GM15510 (cell line): Measurements from ENCODE around the gene MYL4.
A peak's percentile ranks its signal among the peaks of the same experiment; 100 is the strongest.

Experiments used
- POLR2A ChIP-seq: IDR thresholded peaks from 3 replicates; pipeline ENCODE4 v1.6.1; 2011; ENCODE audit warnings: borderline replicate concordance; ENCODE audit not compliant: insufficient read length; ENCODE audit errors: extremely low read depth

The MYL4 gene

DNA sequence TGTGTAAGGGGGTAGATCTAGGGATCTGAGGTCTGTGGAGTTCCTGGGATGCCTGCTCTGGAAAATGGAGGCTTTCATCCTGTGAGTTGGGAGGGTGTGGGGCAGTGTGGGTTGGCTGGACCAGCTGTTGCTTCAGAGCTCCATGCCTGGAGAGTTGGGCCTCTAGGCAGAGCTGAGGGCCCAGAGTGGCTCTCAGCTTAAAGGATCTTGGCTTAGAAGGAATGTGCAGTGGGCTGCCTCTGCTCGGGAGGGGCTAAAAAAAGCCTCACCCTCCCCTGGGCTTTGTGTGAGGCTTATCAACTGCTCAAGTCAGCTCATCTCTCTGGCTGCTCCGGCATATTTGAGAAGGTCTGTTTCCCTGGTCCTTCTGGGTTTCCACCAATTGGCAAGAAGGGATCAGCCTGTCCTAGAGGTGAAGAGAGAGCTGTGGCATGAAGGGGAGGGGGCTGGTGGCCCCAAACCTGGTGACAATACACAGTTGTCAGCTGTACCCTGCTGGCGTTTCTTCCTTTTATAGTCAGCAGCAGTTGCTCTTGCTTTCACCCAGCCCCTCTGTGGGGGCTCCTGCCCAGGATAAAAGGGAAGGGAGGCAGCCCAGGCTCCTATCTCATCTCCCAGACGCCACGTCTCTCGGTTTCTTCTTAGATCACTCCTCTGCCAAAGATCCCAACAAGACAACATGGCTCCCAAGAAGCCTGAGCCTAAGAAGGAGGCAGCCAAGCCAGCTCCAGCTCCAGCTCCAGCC is at the start of gene MYL4:
MYL4 (plus strand) TSS at position 605 of the 745 bp plus-strand sequence; CDS start at position 680, 75 bp downstream.
- no peak for TF ChIP-seq POLR2A

DNA sequence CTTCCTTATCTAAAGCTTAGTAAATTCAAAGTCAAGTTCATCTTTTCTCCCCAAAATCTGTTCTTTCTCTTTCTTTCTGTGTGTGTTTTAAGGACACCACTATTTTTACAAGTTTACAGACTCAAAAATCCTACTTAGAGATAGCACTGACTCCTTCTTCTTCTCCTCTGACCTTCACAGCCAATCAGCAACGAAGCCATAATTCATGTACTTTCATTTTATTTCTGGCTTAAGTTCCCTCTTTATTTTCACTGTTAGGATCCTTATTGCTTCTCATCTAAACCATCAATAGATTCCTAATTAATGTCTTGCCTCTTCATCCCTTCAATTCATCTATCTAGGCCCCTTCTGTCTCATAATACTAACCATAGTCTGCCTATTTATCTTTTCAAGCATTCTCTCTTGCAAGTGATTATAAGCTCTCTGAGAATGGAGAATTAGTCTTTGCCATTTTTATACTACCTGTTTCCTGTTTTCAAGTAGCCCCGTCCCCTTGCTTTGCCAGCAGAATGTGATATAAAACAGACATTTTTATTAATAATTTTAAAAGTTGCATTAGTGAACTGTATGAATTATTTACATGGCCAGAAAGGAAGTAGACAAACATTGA is 47.0 kb upstream of the MYL4 start:
- TF ChIP-seq POLR2A: no peak

DNA sequence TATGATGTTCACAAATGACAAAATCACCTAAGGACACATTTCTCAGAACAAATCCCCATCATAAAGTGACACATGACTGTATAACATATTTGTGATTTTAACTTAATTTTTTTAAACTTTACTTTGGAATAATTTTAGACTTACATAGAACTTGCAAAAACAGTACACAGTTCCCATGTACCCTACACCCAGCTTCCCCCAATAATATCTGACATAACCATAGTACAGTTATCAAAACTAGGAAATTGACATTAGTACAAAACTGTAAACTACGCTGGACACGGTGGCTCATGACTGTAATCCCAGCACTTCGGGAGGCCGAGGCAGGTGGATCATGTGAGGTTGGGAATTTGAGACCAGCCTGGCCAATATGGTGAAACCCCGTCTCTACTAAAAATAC is 44.9 kb upstream of the MYL4 start:
- no peak for TF ChIP-seq POLR2A

DNA sequence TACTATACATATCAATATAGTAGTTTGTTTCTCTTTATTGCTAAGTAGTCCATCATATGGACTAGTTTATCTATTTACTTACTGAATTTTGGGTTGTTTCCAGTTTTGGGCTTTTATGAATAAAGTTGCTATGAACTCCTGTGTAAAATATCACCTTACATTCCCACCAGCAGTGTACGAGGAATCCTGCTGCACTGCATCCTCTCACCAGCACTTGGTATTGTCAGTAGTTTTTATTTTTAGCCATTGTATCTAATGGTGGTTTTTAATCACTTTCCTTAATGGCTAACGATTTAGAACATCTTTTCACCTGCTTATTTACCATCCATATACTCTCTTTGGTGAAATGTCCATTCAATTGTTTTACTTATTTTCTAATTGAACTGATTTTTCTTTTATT is 44.0 kb upstream of the MYL4 start:
- no peak for TF ChIP-seq POLR2A

GRCh38 chr17:47170710-47171109 is 38.4 kb upstream of the MYL4 start:
- TF ChIP-seq POLR2A: no peak

DNA sequence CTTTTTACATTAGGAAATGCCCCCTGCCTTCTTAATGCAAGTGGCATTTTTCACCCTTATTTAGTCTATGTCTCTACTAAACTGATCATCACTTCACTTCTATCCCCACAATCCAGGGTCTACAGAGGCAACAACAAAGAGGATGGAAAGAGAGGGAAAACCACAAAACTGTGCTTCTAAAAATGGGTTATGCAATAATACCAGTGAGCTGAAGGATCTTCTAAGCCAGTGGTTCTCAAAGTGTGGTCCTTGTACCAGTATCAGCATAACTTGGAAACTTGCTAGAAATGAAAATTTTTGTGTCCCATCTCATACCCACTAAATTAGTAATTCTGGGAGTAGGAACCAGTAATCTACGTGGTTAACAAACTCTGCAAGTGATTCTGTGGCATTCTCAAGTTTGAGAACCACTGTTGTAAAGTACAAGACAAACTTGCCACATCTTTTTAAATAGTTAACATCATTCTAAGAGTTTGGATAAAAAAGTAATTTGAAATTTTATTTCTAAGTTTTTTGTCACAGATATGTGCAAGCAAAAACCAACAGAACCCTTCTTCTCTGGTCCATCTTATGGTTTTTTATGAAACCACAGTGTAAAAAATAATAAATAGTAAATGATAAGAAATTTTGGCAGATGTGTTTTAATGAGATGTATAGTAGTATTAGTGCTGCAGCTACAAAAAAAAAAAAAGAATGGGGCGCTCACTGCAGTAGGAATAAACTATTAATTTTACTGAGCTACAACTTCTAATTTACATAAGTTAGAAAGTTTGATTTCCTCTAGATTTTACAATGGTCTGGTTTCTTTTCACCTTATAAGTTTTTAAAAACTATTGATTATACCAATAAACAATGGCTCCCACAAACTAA is 36.2 kb upstream of the MYL4 start:
- TF ChIP-seq POLR2A: no peak

DNA sequence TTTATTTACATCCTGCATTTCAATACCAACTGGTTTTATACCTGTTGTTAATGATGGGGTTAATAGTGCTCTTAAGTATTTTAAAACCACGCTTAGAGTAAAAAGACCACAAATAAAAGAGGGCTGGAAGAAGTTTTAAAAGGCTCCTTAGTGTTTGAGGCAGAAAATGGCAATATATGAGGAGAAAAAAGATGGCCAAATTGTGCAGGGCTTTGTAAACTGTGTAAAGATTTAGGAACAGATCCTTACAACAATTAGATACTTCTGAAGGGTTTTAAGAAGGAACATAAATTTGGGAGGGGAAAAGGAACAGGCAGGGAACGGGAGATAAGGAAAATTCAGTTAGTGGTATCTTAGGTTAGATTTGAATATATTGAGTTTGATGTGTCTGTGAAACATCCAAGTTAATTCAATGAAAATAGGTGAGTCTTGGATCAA is 32.7 kb upstream of the MYL4 start:
- no peak for TF ChIP-seq POLR2A

DNA sequence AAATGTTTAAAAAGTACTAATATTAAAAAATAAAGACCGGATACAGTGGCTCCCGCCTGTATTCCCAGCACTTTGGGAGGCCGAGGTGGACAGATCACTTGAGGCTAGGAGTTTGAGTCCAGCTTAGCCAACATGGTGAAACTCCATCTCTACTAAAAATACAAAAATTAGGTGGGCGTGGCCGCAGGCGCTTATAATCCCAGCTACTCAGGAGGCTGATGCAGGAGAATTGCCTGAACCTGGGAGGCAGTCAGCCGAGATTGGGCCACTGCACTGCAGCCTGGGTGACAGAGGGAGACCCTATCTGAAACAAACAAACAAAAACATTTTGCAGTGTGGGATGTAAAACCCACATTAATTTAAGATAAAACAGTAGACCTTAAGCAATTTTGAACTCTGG is 31.9 kb upstream of the MYL4 start:
- no peak for TF ChIP-seq POLR2A

DNA sequence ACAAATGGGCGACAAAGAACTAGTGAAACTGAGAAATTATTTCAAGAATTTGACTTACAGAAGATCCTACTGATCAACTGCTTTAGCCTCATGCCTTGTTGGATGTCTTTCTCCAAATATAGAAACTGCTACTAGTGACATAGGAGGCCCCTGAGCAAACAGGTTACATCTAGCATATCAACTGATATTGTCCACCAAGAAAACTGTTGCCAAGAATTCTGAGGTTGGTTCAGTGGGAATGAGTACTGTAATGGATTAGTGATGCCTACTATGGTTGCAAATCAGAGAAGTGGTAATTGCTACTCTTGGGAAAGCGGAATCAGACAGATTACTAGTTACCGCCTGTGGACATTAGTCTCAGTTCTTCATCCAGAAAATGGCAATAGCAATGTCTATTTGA is 30.0 kb upstream of the MYL4 start:
- TF ChIP-seq POLR2A: no peak

- TF ChIP-seq POLR2A: no peak
Measured at GRCh38 chr17:47180337-47180736, 28.8 kb upstream of the MYL4 start.

GRCh38 chr17:47184681-47185080 is 24.5 kb upstream of the MYL4 start:
- no peak for TF ChIP-seq POLR2A

DNA sequence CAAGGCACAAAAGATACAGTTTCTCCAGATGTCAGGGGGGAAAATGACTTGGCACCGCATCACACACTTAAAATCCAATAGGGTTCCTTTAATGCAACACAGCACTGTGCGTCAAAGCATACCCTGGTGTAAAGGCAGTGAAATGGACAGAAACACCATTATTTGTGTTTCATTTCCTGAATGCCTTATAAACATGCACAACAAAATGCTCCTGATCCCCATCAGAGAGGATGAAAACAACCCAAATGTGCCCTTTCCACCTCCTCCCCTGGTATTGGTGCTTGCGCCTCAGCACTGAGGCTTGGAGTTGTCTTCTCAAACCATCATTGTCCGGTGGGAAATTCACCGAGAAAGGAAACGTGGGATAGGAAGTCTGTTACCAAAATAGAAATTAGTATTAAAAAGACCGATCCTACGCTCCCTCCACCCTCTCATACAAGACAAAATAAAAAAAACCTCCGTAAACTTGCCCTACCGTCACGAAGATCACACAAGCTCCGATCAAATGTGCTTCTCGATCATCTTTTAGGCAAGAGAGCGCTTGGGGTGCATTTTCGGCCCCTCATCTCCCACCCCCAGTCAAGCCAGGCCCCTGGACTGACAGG is 20.8 kb upstream of the MYL4 start:
- TF ChIP-seq POLR2A: no peak

DNA sequence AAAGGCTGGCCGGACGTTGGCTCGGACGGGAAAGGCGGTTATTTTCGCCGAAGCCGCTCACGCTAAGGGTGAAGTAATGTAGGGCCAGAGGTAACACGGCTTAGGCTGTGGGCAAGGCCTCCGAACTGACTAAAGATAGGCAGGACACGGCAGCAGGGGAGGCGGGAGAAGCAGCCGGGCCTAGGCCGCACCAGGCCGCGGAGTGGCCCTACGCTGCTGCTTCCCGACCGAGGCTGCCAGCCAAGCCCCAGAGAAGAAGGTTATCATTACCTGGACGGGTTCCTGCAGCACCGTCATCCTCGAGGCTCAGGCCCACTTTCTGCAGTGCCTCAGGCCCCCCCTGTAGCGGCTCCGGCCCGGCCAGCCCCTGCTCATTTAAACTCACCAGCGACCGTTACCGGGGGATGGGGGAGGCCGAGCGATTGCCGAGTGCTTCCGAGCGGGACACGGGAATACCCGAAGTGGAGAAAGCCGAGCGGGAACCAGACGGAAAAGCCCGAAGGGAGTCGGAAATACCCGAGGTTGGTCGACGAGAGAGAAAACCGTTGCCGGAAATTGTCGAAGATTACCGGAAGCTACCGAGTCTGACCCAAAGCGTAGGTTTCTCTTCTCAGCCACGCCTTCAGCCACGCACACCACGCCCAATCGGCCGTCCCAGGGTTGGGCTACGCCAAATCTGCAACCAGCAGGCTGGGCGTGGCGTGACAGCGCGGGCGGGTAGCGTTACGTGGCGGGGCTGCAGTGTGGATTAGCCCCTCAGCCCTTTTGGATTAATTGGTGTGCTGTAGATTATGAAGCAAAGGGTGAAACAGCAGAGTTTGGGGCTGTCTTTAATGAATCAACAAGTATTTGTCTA is 20.0 kb upstream of the MYL4 start, which contains the start of gene CDC27:
CDC27 (minus strand) TSS at position 420 of the 856 bp plus-strand sequence; CDS start at position 297, 123 bp downstream.
- peak; percentile 63 for TF ChIP-seq POLR2A

GRCh38 chr17:47189732-47190237 is 19.4 kb upstream of the MYL4 start:
- no peak for TF ChIP-seq POLR2A

GRCh38 chr17:47190243-47190642 is 18.9 kb upstream of the MYL4 start:
- TF ChIP-seq POLR2A: no peak

- no peak for TF ChIP-seq POLR2A
Measured at GRCh38 chr17:47190770-47191169, 18.4 kb upstream of the MYL4 start.
